Bronchial epithelial cell (primary cell): ENCODE measurements around the gene CDC42. TPM values are rescaled to one million over a fixed set of nuclear protein-coding genes. Genes with fewer than 3 reads are reported as not detected.
"Not testable (repeated sequence)": the region's sequence is repeated elsewhere in the genome, so short reads cannot be mapped to it uniquely, and the experiment has no call there.

Experiments used
- DNase-seq: peaks from one replicate; pipeline ENCODE4 v3.0.0-alpha.2; 2010; ENCODE audit warnings: low read depth
- FAIRE-seq: peaks from 2 replicates; lab custom pipeline; 2011; peaks lifted over from hg19 to GRCh38; lab: Jason Lieb, UNC
- H3K27me3 ChIP-seq: 2 replicates; pipeline ENCODE4 v1.5.1; 2011; ENCODE audit warnings: low read length; ENCODE audit not compliant: control insufficient read depth, insufficient read depth
- H3K36me3 ChIP-seq: 2 replicates; pipeline ENCODE4 v1.5.1; 2011; ENCODE audit warnings: low read length; ENCODE audit not compliant: control insufficient read depth, insufficient read depth
- H3K4me3 ChIP-seq: 2 replicates; pipeline ENCODE4 v1.5.1; 2011; ENCODE audit warnings: mild to moderate bottlenecking, low read depth, low read length, control low read depth
- CTCF ChIP-seq: IDR thresholded peaks from 2 replicates; pipeline ENCODE4 v1.5.1; 2011; ENCODE audit warnings: mild to moderate bottlenecking, moderate library complexity, low read length, control low read depth, inconsistent platforms; ENCODE audit not compliant: insufficient read depth, severe bottlenecking
- total RNA-seq: library from RNA; depleted of rRNA; stranded (reverse); fragments of >200 nt; gene quantifications from 2 replicates; pipeline ENCODE4 v1.2.1, GENCODE V29; 2014

CDC42 gene
- total RNA-seq, 1 donor from 2014 or later, result 408 TPM

DNA sequence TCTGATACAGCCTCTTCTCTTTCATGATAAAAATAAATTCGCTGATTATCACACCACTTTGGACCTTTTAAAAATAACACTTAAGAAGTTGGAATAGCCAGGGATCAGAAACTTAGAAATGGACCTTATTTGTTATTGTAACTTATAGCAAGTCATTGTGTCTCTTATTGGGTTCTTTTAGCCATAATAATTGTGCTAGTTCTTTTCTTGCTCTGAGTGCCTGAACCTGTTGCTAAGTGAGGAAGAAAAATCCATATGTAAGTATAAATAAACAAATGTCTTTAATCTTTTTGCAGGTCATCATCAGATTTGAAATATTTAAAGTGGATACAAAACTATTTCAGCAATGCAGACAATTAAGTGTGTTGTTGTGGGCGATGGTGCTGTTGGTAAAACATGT is 25.6 kb downstream of the CDC42 start:
- FAIRE-seq (no peak), DNase-seq (no peak)
- Histone ChIP-seq H3K36me3 (peaks cover 8% of the 10 kb centered on the region), H3K27me3 (no peaks in the 10 kb centered on the region), H3K4me3 (no peak overlapping the region)
- no peak for TF ChIP-seq CTCF

DNA sequence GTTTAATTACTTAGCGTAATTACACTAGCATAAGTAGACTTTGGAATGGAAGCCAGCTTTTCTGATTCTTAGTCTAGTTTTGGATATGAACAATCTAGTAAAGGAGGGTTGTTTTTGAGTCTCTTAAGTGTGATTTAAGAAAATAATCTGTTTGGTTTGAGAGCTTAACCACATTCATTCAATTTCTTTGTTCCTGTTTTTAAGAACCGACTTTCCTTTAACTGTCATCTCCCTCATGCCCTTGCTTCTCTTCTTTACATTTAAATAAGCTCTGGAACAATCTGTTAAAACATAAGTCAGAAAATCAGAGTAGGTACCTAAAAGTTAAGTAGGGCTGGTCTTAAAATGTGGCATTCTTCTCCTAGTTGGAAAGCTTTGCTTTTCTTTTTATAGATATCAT is 27.7 kb downstream of the CDC42 start:
- no peak for DNase-seq
- no peak for TF ChIP-seq CTCF
- no peak for FAIRE-seq
- H3K4me3 ChIP-seq, result no peak overlapping the region
- peaks cover 5% of the 10 kb centered on the region for H3K36me3 ChIP-seq
- H3K27me3 ChIP-seq, result no peaks in the 10 kb centered on the region

DNA sequence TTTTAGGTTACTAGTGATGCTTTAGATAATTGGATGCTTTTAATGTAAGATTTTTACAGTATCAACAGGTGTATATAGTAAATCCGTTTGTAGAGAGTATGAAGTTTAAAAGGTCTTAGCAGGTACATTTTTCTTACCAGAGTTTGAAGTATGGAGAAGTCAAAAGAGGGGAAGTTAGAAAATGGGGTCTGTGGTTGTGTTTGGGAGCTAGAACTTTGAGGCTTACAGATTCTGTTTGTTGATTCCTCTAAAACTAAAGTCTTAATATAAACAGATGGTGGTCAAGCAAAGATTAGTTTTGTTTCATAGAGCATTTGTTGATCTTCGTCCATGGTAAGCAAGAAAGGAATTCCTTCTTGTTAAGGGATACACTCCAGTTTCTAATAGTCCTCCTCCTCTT is 35.8 kb downstream of the CDC42 start:
- DNase-seq (no peak), FAIRE-seq (no peak)
- Histone ChIP-seq H3K27me3 (no peaks in the 10 kb centered on the region), H3K4me3 (no peak overlapping the region), H3K36me3 (peaks cover 6% of the 10 kb centered on the region)
- TF ChIP-seq CTCF, result no peak

DNA sequence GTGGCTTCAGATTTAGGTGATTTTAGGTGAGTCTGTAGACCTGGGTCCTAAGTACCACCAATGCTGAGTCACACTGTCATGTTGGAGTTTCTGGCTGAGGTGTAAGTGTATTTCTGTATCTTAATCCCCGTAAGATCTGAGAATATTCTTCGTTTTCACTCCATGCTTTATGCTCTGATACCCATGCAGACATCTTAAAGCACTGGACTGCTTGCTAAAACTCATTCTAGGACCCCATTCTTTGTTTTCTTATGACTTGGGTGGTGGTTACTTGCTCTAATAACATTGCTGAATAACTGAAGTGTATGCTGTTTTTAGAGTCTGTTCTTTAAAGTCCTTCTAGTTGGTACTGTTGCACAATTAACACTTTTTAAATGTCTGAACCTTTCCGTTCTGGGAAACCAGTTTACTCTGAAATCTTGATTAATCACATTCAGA is 36.6 kb downstream of the CDC42 start:
- Histone ChIP-seq H3K4me3 (no peak overlapping the region), H3K36me3 (peaks cover 6% of the 10 kb centered on the region), H3K27me3 (no peaks in the 10 kb centered on the region)
- no peak for TF ChIP-seq CTCF
- DNase-seq (no peak), FAIRE-seq (no peak)

DNA sequence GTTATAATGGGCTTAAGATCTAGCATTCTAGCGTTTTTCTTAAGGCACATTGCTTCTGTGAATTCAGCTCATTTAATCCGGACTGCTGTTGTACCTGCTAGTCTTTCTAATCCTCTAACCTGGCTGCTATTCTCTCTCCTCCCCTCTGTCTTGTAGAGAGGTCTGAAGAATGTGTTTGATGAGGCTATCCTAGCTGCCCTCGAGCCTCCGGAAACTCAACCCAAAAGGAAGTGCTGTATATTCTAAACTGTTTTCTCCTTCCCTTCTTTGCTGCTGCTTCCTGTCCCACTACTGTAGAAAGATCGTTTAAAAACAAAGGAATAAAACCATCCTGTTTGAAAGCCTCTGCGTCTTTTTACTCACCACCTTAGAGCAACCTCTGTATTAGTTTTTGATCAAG is 37.3 kb downstream of the CDC42 start:
- no peak for TF ChIP-seq CTCF
- no peak overlapping the region for H3K4me3 ChIP-seq
- H3K36me3 ChIP-seq, result peaks cover 6% of the 10 kb centered on the region
- DNase-seq (no peak), FAIRE-seq (no peak)
- no peaks in the 10 kb centered on the region for H3K27me3 ChIP-seq

- FAIRE-seq (no peak), DNase-seq (no peak)
- TF ChIP-seq CTCF, result no peak
- Histone ChIP-seq H3K36me3 (peaks cover 7% of the 10 kb centered on the region), H3K4me3 (no peak overlapping the region), H3K27me3 (no peaks in the 10 kb centered on the region)
Measured at GRCh38 chr1:22090867-22091266, 38.4 kb downstream of the CDC42 start.

GRCh38 chr1:22092026-22092768 is 39.7 kb downstream of the CDC42 start:
- not testable (repeated sequence) for FAIRE-seq, H3K27me3 ChIP-seq, H3K4me3 ChIP-seq, H3K36me3 ChIP-seq
- peak; percentile 76 for DNase-seq
